ENCODE data around the gene NFS1.
"Not testable (repeated sequence)": the region's sequence is repeated elsewhere in the genome, so short reads cannot be mapped to it uniquely, and the experiment has no call there.

The NFS1 gene

GRCh38 chr20:35699127-35699956 lies at the start of gene NFS1, which contains the start of gene ROMO1:
TSS of gene NFS1 (minus strand) at chr20:35699352. CDS start at chr20:35699288, 64 bp downstream.
TSS of gene ROMO1 (plus strand) at chr20:35699405. CDS start at chr20:35699633, 228 bp downstream.
- DNase-seq (ENCODE audit: low spot score) = peak; percentile 87

- DNase-seq (ENCODE audit: low spot score) = not testable (repeated sequence)
These were observed 45.3 kb upstream of the NFS1 start for GRCh38 chr20:35744492-35744841.

- no peak for DNase-seq (ENCODE audit: low spot score)
These were observed 44.7 kb upstream of the NFS1 start for GRCh38 chr20:35743693-35744491.

- DNase-seq (ENCODE audit: low spot score) = peak; percentile 40
These were observed 43.8 kb upstream of the NFS1 start for GRCh38 chr20:35742741-35743523.

- DNase-seq (ENCODE audit: low spot score) = peak; percentile 100
These were observed 43.0 kb upstream of the NFS1 start, which contains the start of gene RBM39 for GRCh38 chr20:35741892-35742740. TSS of gene RBM39 (minus strand) at chr20:35742260. CDS start at chr20:35740874, 1,386 bp downstream.

GRCh38 chr20:35739294-35740163 lies 40.4 kb upstream of the NFS1 start:
- no peak for DNase-seq (ENCODE audit: low spot score)

- no peak for DNase-seq (ENCODE audit: low spot score)
These were observed 39.4 kb upstream of the NFS1 start for GRCh38 chr20:35738410-35739179.

GRCh38 chr20:35737865-35738333 lies 38.7 kb upstream of the NFS1 start:
- DNase-seq (ENCODE audit: low spot score) = no peak

- no peak for DNase-seq (ENCODE audit: low spot score)
These were observed 36.8 kb upstream of the NFS1 start for GRCh38 chr20:35735826-35736470.

GRCh38 chr20:35734777-35735649 lies 35.9 kb upstream of the NFS1 start:
- DNase-seq (ENCODE audit: low spot score) = no peak

GRCh38 chr20:35734374-35734773 lies 35.2 kb upstream of the NFS1 start:
- no peak for DNase-seq (ENCODE audit: low spot score)

- DNase-seq (ENCODE audit: low spot score) = no peak
These were observed 33.5 kb upstream of the NFS1 start for GRCh38 chr20:35732644-35732982.

GRCh38 chr20:35731862-35732643 lies 32.9 kb upstream of the NFS1 start:
- DNase-seq (ENCODE audit: low spot score) = no peak

GRCh38 chr20:35731469-35731788 lies 32.3 kb upstream of the NFS1 start:
- DNase-seq (ENCODE audit: low spot score) = no peak

- DNase-seq (ENCODE audit: low spot score) = no peak
These were observed 31.7 kb upstream of the NFS1 start for GRCh38 chr20:35730583-35731468.
